GM19351 (cell line): ENCODE data around the gene RAD51B.
"Not testable (repeated sequence)": the region's sequence is repeated elsewhere in the genome, so short reads cannot be mapped to it uniquely, and the experiment has no call there.

Source experiments
- ATAC-seq: cut with Tn5 transposase; IDR thresholded peaks from one replicate; pipeline ENCODE4 v1.9.1; 2021; ENCODE audit warnings: mild to moderate bottlenecking, moderate library complexity; ENCODE audit not compliant: unreplicated experiment

Gene RAD51B

DNA sequence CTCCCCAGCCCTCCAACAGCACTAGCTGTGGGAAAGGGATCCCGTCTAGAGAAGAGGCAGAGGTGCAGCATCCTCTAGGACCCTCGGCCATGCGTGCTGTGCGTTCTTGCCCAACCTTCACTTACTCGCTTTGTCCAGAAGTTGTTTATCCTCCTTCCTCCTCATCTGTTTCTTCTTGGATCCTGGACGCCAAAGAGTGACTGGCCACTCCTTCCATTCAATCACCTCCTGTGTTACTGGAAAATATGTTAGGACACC lies 832.8 kb downstream of the RAD51B start:
- no peak for ATAC-seq

DNA sequence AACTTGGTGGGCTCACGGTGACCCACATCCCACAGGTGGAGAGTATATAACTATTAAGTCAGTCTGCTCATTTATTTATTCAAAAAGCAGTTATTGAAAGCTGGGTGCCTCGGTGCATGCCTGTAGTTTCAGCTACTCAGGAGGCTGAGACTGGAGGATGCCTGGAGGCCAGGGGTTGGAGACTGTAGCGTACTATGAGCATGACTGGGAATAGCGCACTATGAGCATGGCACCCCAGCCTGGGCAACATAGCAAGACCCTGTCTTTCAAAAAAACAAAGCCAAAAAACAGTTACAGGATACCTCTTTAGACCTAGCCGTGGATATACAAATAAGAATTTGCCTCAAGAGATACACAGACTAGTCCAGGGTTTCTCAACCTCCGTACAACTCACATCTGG lies 833.5 kb downstream of the RAD51B start:
- ATAC-seq: no peak

DNA sequence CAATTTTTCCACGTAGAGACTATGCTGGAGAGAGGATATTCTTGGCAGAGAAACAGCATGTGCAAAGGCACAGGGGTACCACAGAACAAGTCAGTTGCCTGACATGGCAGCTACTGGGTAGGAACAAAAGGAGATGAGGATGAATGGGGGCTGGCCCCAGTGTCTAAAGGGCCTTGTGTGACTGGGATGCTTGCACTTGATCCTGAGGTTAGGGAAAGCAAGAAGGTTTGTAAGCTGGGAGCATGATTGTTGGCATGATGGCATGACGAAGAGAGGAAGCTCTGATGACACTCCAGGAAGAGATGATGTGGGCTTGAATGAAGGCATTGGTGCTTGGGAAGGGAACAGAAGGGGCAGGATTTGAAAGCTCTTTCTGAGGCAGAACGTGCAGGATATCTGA lies 834.2 kb downstream of the RAD51B start:
- ATAC-seq: no peak

DNA sequence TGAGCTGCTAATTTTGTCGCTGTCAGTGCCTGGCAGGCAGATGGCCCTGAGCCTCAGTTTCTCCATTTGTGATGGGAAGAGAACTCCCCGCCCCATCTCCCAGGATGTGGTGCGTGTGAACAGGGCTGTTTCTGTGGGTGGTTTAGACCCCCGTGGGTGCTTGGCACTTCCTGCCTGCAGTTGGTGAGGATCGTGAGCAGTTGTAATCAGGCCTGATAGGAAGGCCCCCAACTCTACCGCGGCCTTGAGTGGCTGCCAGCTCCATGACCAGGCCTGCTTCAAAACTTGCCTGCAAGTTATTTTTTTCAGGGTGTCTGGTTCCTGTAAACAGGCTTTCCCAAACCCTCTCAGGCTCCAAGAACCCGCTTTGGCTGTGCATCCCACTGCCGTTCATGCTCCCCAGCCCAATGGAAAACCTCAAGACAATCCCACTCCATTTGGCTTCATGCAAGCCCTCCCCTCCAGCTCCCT lies 834.9 kb downstream of the RAD51B start:
- no peak for ATAC-seq

GRCh38 chr14:68655021-68655831 lies 835.6 kb downstream of the RAD51B start:
- no peak for ATAC-seq

- ATAC-seq: no peak
Observed at GRCh38 chr14:68655911-68656316, 836.3 kb downstream of the RAD51B start.

- no peak for ATAC-seq
Observed at GRCh38 chr14:68656452-68656851, 836.9 kb downstream of the RAD51B start.

DNA sequence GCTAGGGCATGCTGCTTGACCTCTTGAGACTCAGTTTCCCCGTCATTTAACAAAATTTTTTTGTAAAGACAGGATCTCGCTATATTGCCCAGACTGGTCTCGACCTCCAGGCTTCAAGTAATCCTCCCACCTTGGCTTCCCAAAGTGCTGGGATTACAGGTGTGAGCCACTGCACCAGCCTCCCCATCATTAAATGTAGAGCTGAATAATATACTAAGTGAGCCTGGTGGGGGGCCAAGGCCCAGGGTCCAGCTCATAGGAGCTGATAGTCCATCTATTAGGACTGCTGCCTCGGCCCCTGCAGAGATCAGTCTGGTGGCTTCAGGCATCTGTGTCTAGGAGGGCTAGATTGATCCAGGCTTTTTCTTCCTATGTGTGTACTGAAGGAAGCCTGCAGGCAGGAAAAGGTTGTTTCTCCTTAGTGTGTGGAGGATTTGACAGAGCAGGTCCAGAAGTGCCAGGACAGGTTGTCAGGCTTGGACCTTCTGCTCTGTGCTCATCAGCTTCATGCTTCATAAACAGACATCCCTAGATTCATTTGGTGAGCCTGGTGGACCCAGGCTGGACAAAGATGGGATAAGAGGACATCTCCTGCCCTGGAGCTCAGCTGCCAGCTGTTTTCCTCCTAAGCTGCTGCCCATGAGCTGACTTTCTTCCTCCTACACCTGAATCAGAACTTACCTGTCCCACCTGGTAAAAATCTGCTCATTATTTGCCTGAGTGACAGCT lies 837.9 kb downstream of the RAD51B start:
- ATAC-seq: no peak

DNA sequence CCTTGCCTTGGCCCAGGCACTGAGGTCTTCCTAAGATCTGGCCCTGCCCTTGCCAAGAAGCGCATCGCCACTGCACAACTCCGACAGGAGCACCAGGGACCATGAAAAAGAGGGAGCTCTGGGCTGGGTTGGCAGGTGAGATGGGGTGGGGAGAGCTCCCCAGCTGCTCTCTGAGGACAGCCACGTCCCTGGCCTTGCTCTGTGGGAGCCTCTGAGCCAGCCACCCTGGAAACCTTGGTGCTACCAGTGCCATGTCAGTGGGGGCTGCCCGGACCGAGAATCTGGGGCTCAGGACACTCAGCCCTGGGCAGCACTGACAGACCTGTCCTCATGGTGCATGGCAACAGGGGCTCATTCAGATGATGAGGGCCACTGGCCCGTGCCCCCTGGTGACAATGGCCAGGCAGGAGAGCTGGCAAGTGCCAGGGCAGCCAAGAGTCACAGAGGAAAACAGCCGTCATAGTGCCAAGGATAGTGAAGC lies 838.5 kb downstream of the RAD51B start:
- no peak for ATAC-seq

DNA sequence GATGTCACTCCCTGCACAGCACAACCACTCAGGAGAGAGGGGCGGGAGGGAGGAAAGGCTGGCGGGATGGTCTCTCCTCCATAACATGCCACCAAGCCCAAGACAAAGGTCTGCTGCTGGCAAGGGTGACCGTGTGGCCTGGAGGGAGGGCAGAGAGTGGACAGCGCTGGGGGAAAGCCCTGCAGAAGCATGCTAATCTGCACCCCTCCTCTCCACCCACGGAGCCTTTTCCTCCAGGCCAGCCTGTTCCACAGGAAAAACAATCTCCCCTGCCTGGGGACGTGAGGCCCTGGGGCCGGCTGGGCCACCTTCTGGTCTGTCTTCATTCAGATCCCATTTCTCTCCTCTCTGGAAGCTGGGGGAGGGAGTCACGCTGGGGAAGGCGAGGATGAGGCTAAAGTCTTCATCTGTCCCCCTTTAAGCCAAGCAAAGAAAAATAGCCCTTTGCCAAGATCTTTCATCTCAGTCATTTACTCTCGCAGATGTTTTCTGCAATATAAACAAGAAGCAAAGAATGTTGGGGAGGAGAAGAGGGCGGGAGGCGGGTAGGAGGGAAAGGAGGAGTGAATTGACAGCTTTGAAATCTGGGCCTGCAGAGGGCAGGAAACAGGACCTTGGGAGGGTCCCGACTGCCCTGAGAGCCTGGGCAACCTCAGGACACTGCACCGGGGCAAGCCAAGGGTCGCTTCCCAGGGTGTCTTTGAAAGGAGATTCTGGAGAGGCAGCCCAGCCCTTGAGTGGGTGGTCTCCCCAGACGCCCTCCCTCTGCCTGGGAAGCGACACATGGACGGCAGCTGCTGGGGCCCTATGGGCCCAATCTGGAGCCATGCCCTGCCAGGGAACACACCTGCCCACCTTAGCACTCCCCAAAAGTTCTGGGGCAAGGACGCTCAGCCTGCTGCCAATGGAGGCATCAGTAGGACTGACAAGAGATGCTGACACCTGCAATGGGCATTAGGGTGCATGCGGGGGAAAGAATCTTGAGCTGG lies 839.7 kb downstream of the RAD51B start:
- no peak for ATAC-seq

- no peak for ATAC-seq
Observed at GRCh38 chr14:68660495-68660894, 840.9 kb downstream of the RAD51B start.

- no peak for ATAC-seq
Observed at GRCh38 chr14:68661226-68662225, 841.9 kb downstream of the RAD51B start.

- ATAC-seq: no peak
Observed at GRCh38 chr14:68662392-68662791, 842.8 kb downstream of the RAD51B start.

GRCh38 chr14:68662826-68663225 lies 843.2 kb downstream of the RAD51B start:
- not testable (repeated sequence) for ATAC-seq

GRCh38 chr14:68663385-68664076 lies 844.0 kb downstream of the RAD51B start:
- ATAC-seq: peak; percentile 83

DNA sequence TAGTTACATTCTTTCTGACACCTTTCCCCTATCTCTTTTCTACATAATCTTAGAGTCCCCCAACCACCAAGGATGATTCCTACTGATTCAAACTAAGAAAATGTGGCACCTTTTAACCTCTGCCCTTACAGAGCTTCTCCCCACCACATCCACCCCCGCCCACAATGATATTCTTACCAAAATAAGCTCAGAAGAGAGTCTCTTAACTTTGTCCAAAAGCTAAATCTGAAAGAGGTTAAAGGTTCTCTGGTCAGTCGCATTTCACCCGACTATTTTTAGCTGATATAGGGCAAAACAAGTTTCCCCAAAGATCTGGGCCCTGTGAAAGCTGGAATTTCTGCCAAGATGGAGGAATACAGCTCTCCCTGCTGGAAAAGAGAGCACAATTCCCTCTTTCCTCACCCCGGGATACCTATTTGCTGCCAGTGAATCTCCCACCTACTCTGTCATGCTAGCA lies 844.7 kb downstream of the RAD51B start:
- ATAC-seq: peak; percentile 39

DNA sequence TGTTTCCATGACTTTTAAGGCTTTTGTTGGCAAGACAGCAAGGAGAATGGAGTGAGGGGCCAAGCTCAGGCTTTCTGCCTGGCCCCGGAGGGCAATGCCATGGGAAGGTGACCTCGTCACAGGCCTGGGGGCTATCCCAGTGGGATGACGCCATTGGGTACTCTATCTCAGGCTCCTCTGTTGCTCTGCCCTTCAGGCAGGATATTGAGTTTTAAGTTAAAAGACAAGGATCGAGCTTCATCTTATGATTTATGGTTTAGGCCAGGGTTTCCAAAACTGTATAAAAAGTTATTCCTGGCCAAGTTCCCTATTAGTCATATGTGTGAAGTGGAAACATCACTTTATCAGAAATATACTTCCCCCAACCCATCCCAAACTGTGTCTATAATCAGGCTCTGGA lies 845.6 kb downstream of the RAD51B start:
- ATAC-seq: no peak

GRCh38 chr14:68665792-68666204 lies 846.2 kb downstream of the RAD51B start:
- no peak for ATAC-seq

- ATAC-seq: no peak
Observed at GRCh38 chr14:68666236-68666635, 846.7 kb downstream of the RAD51B start.
